Esophagus mucosa (tissue), 1 donor: Measurements from ENCODE around the gene CTNND2. TPM values are rescaled to one million over a fixed set of nuclear protein-coding genes. Genes with fewer than 3 reads are reported as not detected.
"Not testable (repeated sequence)": the region's sequence is repeated elsewhere in the genome, so short reads cannot be mapped to it uniquely, and the experiment has no call there.

Source experiments
- ATAC-seq: fragments of 200-7000 bp; cut with Tn5 transposase; one replicate; pipeline ENCODE4 v1.9.1; 2020
- total RNA-seq: library from RNA; stranded (reverse); gene quantifications from one replicate; pipeline ENCODE4 v1.2.4, GENCODE V29; 2023
- donor health status: DM: yes; HTN: yes; CAD: no.

Gene CTNND2
- total RNA-seq, 1 donor from 2014 or later, result not detected

DNA sequence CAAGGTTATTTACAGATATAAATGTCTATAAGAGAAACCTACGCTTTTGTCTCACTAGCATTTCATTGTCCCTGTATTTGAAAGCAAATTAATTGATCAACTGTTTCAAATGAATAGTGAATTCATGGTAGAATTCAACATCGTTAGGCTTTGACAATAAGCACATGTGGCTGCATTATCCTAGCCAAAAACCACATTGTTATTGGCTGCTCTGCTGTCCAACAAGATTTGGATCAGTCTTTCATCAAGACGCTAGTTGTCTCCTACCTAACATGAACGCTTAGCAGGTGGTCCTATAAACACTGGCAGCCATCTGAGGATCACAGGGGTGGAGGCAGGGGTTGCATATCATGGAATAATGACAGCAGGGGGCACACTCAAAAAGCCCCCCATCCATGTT lies 455.0 kb downstream of the CTNND2 start:
- no peak for ATAC-seq

DNA sequence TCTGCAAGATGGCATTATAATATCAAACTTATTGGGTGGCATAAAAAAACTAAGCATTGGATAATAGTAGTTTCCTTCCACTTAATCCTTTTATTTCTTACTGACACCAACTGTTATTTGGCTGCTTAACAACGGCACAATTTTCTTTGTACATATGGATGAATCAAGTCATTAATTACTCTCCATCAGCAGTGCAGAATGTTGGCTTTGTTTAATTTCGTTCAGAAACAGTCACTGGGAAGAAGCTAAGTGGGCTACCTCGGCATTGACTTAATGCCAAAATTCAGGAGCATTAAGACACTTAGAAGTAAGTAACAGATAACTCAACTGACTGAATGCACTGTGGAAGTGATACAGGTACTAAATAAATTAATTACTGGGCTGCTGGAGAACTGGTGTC lies 460.4 kb downstream of the CTNND2 start:
- no peak for ATAC-seq

DNA sequence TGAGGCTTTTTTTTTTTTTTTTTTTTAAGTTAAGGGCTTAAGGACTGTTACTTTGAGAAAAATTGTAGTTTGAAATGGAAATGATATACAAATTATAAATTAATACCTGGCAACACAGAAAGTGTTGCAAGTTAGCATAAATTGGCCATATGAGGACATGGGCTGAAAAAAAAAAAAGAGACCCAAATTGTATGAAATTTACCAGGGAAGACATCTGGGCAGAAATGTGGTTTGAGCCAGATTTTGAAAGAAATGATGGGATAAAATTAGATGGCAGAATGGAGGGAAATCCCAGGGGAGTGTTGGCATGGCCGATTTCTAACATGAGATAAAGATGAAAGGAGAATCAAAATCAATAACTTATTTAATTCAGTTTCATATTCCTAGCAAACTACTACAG lies 472.1 kb downstream of the CTNND2 start:
- ATAC-seq, result no peak

DNA sequence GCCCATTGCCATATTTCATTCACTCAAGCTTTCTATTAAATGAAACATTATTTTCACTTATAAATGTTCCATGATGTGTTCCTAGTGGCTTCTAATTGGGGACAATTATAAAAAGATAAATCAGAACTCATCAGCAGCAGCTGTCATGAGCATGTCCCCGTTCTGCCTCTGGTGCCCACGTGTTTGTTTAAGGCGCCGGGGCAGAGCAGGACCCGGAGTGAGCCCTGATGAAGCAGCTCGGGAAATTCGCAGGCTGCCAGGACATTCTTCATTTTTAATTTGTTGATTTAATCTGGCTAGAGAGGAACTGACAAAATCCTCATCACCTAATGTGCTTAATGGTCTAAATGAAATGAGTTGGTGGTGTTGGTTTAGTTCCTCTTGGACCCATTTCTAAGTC lies 475.0 kb downstream of the CTNND2 start:
- no peak for ATAC-seq

DNA sequence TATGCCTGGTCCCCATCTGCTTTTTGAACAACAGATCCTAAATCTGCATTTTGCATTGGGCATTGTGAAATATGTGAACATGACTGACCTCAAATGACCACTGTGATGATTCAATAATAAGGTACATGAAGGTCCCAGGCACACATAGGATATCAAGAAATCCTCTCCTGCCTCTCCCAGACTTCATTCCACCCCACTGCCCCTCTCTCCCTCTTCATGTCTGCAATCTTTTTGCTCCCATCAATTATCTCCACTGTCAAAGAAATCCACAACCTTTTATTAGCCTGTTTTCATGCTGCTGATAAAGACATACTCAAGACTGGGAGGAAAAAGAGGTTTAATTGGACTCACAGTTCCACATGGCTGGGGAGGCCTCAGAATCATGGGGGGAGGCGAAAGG lies 476.7 kb downstream of the CTNND2 start:
- no peak for ATAC-seq

DNA sequence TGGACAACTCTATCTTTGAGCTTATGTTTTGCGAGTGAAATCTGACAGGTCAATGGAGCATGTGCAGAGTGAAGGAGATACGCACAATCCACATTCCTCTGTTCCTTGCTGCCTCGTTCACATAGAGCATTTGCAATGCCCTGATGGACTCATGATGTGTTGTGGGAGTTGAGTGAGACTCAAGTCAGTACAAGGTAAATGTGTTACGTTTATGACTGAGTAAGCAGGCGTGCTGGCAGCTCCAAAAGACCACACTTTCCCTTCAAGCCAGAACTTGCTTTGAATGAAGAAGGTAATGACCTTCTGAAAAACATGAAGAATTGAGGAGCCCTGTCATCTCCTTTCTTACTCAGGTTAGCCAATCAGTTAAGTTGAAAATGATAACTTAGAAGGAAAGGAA lies 477.8 kb downstream of the CTNND2 start:
- ATAC-seq, result no peak

DNA sequence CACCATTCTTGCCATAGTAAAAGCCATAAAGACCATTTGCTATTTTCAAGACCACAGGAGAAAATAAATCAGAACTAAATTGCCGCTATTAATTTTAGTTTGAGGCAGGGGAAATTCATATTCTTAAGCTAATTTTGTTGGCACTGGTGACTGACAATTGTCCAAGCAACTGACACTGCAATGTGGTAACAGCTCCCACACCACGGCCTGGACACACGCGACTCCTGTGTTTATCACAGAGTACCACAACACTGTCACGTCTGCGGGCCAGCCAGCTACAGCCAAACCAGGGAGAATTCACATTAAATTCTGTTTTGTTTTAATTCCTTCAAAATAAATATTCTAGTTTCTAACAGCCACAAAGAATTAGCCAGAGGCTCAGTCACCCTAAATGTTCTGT lies 481.9 kb downstream of the CTNND2 start:
- no peak for ATAC-seq

DNA sequence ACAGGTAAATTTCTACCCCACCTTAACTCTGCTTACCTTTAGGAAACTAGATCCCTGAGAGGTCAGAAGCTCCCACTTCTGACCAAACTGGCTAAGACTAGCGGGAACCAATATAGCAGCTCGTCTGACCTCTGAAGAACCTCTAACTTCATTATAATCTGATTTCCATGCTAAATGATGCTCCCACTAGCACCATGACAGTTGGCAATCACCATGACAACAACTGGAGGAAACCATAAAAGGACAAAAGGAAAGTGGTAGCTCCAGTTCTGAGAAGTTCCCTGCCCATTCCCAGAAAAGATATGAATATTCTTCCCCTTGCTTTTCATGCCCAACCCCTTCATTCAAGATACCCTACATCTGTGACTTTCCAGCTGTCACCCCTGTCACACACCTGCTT lies 483.3 kb downstream of the CTNND2 start:
- no peak for ATAC-seq

DNA sequence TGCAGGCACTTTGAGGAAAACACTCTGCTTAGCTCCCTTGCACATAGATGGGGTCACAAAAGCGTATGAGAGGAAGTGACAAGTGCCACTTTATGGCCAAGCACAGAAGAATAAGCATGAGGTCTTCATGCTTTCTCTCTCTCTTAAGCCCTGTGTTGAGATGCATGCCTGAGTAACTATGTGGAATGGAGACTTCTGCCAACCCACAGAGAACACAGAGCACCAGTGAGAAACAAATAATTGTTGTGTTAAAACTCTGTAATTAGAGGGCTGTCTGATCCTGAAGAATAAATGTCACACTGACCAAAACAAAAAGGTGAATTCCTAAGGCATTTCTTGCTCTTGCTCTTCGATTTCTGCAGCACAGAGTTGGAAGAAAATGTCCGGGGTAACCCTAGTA lies 488.5 kb downstream of the CTNND2 start:
- no peak for ATAC-seq

DNA sequence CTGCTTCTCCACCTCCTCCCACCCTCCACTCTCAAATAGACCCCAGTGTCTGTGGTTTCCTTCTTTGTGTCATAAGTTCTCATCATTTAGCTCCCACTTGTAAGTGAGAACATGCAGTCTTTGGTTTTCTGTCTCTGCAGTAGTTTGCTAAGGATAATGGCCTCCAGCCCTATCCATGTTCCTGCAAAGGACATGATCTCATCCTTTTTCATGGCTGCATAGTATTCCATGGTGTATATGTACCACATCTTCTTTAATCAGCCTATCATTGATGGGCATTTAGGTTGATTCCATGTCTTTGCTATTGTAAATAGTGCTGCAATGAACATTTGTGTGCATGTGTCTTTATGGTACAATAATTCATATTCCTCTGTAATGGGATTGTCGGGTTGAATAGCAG lies 489.5 kb downstream of the CTNND2 start:
- not testable (repeated sequence) for ATAC-seq

DNA sequence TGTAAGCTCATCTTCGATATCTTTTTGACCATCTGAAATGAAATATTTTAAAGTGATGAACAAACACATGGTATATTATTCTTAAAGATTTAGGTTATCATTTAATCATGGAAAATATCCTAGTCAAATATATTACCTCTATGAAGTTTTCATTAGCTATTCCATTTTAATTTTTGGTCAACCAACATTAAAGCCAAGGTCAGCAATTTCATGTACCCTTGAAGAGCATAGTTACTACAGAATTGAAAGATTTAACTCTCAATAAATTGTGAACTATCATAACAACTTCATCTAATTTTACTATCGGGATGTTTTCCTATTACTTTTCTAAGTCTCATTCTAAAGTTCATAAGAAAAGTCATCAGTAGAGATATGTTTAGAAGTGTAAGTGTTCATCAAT lies 492.6 kb downstream of the CTNND2 start:
- no peak for ATAC-seq

DNA sequence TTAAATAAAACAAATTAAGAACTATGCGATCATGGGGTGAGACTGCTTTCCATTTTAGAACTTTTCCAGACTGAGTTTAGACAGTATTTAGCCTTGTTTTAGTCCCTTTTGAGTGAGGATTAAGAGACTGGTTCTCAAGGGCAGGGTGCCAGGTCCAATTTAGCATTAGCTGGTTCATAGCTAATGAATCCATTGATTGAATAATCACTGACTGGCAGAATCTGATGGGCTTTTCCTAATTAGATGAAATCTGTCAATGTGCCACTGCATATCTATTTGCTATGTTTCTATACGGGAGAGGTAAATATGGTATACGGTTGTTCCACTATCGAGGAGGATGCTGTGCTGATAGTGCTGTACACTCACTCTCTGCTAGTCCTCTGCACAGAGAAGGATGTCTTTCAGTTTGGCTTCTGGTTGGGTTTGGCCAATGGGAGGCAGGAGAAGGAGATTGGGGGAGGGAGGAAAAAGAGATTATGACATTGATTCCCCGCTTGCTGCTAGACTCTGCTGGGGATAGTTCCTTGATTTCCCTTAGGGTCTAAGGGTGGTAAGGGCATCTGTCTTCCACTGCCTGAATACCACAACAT lies 496.6 kb downstream of the CTNND2 start:
- ATAC-seq, result no peak

DNA sequence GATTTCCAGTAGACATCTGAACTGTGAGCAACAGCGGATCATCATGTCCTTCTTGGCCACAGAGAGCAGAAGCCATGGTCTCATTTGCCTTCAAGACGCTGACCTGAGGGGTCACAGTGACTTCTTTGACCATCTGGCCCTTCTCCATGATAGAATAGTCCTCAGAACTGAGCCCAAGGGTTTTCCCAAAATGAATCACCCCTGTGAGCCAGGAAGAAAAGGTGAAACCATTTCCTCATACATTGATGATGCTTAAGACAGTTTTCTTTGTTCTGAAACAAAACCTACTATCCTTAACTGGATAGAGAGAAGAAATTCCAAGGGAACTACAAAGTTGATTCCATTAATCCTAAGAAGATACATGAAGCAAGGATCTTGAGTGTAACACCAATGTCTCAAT lies 503.9 kb downstream of the CTNND2 start:
- no peak for ATAC-seq

DNA sequence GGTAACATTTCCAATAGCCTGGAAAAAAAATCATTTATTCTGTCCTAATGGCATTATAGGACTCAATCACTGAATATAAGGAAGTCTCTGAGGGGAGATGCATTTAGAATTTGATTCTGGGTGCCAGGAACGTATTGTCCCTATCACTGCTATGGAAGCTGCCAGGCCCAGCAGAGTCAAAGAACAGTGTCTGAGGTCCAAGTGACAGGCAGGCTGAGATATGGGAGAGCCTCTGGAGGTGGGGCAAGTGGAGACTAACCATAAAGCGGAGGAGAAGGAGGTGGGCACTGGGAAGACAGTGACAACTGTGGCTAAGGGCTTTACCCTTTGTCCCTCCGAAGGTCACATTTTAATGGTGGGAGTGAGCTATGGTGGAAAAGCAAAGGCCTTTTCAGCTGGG lies 505.5 kb downstream of the CTNND2 start:
- ATAC-seq, result no peak

DNA sequence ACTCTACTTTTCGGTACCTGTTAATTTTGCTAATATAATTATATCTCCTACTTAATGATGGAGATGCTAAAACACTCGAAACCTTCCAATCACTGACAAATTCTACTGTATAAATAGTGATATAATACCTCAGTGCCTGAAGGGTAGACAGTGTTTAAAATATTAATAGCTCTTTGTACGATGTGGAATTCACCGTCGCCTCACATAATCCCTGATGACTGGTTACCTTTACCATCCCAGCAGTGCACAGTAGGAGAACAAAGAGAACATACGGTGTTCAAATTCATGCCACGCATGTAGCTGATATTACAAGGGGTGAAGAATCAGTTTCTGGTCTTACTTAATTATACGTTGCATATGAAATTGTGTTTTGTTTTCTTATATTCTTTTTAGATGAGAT lies 506.7 kb downstream of the CTNND2 start:
- no peak for ATAC-seq

DNA sequence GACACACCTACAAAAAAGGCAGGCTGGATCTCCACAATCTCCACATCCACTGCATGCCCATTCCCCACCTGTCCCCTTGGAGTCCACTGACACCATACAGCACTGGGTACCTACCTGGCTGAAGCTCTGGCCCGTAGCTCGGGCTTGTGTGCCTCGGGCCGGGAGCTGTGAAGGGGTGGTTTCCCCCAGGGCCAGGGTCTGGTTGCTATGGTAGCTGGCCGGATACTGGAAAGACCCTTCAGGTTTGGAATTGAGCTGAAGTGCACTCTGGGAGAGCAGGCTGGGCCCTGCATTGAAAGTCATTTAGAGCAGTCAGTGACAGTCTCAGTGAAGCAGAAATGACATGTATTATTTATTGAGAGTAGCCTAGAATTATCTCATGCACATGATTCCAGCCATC lies 507.3 kb downstream of the CTNND2 start:
- ATAC-seq, result no peak

DNA sequence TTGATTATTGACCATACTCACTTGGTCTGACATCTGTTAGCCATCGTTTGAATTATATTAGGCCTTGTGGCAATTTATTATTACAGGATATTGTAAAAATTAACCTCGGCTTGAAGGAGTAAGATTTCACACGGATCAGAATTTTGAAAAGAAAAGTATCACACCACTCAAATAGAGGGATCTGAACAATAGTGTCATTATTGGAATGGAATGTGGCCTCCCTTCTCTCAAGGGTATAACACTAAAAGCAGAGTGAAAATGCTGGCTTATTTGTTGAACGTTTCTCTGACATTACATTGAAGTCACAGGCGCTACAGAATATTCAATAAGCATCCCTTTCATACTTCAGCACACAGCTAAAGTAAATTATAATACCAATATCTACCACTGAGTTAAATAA lies 509.3 kb downstream of the CTNND2 start:
- no peak for ATAC-seq

DNA sequence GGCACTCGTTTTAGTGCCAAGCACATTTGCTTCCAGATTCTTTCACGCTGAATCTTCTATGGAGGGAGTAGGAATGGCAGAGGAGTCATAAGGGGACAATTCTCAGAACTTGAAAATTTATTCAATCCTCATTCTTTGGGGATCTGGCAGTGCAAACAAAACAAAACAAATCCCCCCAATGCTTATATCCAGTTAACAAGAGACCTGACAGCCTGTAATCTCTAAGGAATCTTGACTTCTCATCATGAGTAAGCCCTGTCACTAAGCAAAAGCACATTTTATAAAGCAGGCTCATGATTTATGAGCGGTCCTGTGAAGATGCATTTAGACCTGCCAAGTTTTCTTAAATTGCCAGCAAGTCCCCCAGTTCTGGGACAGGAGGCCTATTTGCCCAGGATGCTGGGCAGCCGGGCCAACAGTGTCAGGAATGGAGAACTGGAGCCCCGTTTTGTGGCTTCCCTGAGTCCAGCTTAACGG lies 513.9 kb downstream of the CTNND2 start:
- no peak for ATAC-seq

DNA sequence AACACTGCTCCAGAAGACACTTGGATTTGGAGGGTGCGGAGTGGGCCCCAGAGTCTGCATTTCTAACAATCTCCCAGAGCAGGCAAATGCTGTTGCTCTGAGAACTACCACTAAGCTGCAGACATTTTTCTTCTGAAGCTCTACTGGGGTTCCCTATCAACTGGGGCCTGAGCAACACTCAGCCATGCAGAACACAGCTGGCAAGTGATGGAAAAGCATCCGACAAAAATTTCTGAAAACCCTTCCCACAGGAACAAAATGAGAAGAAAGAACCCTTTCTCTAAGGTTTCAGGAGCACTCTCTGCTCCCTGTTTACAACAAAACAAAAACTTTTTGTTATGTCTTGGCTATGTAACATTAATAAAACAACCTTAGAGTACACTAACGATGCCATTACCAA lies 516.9 kb downstream of the CTNND2 start:
- no peak for ATAC-seq

DNA sequence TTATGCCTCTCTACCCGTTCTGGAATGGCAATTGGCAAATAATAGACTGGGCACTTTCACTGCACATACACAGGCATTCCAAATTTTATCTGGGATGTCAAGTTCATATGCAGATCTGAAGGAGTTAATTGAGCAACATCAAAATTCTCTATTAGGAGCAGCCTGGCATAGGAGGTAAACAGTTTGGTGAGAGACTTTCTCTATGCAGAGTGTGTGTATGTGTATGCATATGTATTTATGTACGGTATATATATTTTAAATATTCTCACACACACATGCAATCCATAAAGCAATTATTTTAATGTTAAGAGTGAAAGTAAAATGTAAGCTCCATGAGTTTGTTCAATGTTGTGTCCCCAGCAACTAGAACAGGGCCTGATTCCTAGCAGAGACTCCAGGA lies 517.8 kb downstream of the CTNND2 start:
- ATAC-seq, result no peak

DNA sequence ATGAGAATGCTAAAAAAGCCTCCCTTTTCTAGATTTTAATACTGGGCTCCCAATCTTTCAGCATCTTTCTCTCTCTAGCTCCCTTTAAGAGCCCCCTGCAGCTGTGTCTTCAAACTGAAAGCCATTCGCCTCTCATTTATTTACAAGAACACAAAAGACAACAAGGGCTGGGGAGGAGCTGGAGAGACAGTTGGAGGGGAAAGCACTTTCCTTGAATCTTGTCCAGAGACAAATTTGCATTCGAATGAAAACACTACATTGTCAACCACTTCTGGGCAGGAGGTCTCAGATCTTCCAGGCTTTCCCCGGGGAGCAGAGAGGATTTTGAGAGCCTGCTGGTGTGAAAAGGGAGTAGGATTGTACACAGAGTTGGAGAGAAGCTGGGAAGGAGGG lies 518.3 kb downstream of the CTNND2 start:
- no peak for ATAC-seq

DNA sequence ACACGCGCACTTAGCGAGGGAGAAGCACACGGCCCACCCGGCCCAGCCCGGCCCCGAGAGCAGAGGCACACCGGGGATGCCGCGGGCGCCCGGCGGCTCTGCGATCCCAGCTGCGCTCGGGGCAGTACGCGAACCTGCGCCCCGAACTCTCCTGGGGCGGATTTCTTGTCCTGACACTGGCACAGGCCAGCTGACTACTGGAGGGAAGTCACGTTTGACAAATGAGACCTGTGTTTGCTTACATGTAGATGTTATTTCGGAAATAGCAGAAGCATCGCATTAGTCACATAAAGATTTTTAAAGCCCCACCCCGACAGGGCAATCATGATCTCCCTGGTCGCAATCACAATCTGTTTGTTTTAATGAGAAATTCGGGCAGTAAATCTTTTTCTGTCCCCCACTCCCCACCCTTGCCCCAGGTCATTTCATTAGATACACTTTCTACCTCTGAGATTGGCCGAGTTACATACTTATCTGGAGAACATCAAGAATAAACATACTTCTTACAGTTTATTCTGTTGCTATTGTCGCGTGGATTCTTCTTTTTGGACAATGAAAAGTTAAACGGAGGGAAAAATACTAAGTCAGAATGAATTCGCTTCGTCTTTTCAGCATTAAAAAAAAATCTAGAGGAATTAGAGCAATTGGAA lies 518.9 kb downstream of the CTNND2 start:
- ATAC-seq, result no peak

DNA sequence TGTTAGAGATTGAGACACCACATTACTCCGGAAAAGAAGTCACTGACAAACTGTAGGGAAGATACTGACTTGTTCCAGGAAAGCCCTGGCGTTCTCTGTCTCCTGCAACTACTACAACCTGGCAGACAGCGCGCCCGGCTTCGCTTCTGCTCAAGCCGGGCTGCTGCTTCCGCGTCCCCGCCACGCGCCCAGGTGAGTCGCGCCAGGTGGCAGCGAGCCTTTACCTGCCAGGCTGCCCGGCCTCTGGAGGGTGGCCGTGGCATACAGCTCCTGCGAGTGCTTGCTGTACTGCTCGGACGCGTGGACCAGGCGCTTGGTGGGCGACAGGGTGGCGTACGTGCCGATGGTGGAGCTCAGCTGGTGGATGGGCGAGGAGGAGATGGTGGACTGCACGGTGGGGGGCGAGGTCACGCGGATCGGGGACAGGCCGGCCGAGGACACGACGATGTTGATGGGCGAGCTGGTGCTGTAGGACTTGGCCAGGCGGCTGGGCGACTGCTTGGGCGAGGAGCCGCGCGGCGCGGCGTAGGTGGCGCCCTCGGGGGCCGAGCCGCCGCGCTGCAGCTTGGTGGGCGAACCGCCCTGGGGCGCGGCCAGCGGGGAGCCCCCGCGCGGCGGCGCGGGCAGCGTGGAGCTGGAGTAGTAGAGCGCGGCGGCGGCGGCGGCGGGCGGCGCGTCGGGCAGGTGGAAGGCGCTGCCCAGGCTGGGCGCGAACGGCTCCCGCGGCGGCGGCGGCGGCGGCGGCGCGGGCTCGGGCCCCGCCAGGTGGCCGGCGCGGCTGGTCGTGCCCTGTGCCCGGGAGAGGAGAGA lies 519.6 kb downstream of the CTNND2 start:
- ATAC-seq, result no peak

DNA sequence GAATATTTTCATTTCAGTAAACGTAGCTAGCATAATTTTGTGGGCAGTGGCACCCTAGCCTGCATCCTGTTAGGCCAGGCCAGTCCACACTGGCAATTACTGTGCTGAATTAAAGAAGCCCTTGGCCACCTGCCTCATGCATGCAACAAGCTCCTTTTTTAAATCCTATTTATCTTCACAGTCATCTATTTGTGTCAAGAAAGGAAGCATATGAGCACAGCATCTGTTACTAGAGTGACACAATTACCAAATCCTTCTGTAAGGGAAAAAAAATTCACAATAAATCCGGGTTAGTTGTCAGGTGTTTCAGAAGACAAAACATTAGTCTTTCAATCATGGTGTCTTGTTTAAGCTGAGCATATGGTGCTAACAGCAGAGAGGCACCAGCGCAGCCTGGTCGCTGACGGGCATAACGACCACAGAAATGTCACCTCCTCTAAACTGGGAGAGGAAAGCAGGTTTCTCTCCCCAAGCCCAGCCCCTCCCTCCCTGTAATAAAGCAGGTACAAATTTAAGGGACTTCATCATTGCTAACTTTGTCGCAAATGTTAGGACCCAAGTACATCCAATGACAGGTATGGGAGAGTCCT lies 520.6 kb downstream of the CTNND2 start:
- ATAC-seq, result no peak
